Esophagus (tissue), 2 donors: Measurements from ENCODE around the gene PIK3R5. TPM values are rescaled to one million over a fixed set of nuclear protein-coding genes. Genes with fewer than 3 reads are reported as not detected.

Experiments
- H3K27ac ChIP-seq, 2 donors: one replicate each; pipeline ENCODE4 v1.5.1; 2013; ENCODE audit warnings: low read depth in 2 of 2, mild to moderate bottlenecking in 2 of 2, inconsistent platforms in 1 of 2, low read length in 1 of 2, moderate library complexity in 1 of 2
- H3K27me3 ChIP-seq, 2 donors: one replicate each; pipeline ENCODE4 v1.6.1; 2013; ENCODE audit warnings: low read length in 2 of 2, control low read depth in 1 of 2, mild to moderate bottlenecking in 1 of 2; ENCODE audit not compliant: insufficient read depth in 2 of 2, control insufficient read depth in 1 of 2
- H3K36me3 ChIP-seq, 2 donors: one replicate each; pipeline ENCODE4 v1.6.1; 2013; ENCODE audit warnings: low read length in 1 of 2; ENCODE audit not compliant: control insufficient read depth in 2 of 2, insufficient read depth in 2 of 2
- H3K4me1 ChIP-seq, 2 donors: one replicate each; pipeline ENCODE4 v1.6.1; 2013; ENCODE audit warnings: low read length in 1 of 2; ENCODE audit not compliant: control insufficient read depth in 2 of 2, insufficient read depth in 2 of 2
- H3K4me3 ChIP-seq, 2 donors: one replicate each; pipeline ENCODE4 v1.5.1; 2013; ENCODE audit warnings: low read length in 2 of 2, mild to moderate bottlenecking in 2 of 2, low read depth in 1 of 2, moderate library complexity in 1 of 2
- H3K9me3 ChIP-seq, 2 donors: one replicate each; pipeline ENCODE4 v1.6.1; 2013; ENCODE audit warnings: mild to moderate bottlenecking in 2 of 2, low read depth in 1 of 2, low read length in 1 of 2, moderate library complexity in 1 of 2; ENCODE audit not compliant: control insufficient read depth in 2 of 2, insufficient read depth in 1 of 2
- whole genome bisulfite sequencing, 2 donors: extraction: QIAGEN DNeasy Blood & Tissue Kit; methylation state at CpG; one replicate each; pipeline ENCODE4 v1.1.7; 2013; 5-methylcytosine and 5-hydroxymethylcytosine counted together
- polyA plus RNA-seq, 2 donors: library from polyadenylated mRNA; stranded (reverse); fragments of 200-250 nt; gene quantifications; one replicate each; pipeline ENCODE4 v1.2.3, GENCODE V29; 2013
- donor health status: healthy with polysubstance abuse.
- donor health status: Bipolar disorder and iron deficiency.

PIK3R5 gene
- polyA plus RNA-seq, 2 donors: 1.1 to 1.3 TPM

DNA sequence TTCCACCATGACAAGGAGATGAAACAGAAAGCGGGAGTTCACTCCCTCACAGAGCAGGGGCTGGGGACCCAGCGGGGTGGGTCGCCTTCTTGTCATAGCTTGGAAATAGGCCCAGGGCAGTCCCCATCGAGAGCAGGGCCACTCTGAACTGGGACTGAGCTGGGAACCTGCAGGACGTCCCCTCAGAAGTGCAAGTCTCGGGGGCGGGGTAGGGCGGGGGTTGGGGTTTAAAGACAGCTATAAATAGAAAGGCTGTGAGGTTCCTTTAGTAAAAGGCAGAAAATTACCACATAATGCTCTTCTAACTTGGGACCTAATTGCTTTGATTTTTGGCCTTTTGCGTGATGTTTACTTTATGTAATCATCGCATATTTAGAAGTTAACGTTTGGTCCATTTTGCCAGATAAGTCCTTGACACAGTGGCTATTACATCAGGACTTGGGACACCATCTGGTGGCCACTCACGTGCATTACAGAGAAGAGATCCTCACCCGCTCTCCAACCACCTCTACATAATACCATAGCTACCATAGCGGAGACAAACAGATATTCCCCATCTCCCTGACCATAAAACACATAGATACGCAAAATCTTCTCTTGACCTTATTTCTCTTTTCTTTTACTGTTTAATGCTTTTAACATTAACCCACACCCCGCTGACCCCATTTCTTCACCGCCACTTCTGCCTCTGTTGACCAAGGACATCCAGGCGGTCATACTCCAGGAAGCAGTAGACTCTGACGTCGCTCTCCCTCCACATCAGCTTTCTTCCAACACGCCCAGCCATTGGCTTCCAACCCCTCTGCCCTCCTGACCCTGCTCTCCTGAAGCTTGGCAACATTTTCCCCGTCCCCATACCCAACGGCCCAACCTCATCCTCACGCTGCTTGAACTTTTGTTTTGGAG, 70.6 kb downstream of the PIK3R5 start:
- H3K9me3 ChIP-seq: no peaks in the 10 kb centered on the region
- no peak overlapping the region for H3K4me3 ChIP-seq
- no peaks in the 10 kb centered on the region for H3K27me3 ChIP-seq
- 45 to 48% methylated on average over 24 of the region's 24 CpGs for WGBS, 2 donors
- H3K36me3 ChIP-seq: no peaks in the 10 kb centered on the region
- no peak overlapping the region for H3K27ac ChIP-seq
- H3K4me1 ChIP-seq: no peaks in the 10 kb centered on the region

- 65 to 78% methylated on average over 16 to 17 of the region's 17 CpGs for WGBS, 2 donors
- no peaks in the 10 kb centered on the region for H3K27me3 ChIP-seq
- H3K4me1 ChIP-seq: no peaks in the 10 kb centered on the region
- no peak overlapping the region for H3K27ac ChIP-seq
- no peaks in the 10 kb centered on the region for H3K36me3 ChIP-seq
- H3K9me3 ChIP-seq: no peaks in the 10 kb centered on the region
- H3K4me3 ChIP-seq: no peak overlapping the region
These were observed 71.3 kb downstream of the PIK3R5 start for GRCh38 chr17:8894202-8894671.

DNA sequence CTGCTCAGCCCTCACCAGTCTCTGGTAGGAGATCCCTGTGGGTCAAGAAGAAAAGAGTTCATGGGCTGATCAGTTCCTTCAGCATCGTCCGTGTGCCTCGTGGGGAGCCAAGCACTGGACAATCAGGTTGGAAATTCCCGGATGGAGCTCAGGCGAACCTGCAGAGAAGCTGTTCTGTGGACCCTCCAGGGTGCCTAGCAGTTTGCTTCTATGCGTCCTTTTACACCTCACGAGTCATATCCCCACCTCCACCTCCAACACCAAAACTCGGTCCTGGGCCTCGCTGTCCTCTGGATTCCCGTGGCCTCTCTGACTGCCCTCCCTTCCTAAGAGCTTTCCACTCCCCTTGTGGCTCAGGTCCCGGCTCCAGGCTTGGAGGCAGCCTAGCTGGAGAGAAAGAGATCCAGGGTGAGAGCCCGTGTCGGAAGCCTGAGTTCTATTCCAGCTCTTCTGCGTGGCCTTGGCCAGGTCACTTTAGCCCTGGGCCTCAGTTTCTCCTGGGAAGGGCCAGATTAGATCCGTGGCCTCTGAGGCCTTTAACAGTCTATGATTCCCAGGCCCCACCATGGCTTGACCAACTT, 71.8 kb downstream of the PIK3R5 start:
- no peak overlapping the region for H3K4me3 ChIP-seq
- H3K9me3 ChIP-seq: no peaks in the 10 kb centered on the region
- no peaks in the 10 kb centered on the region for H3K36me3 ChIP-seq
- WGBS, 2 donors: 85 to 86% methylated on average over 15 of the region's 15 CpGs
- H3K27me3 ChIP-seq: no peaks in the 10 kb centered on the region
- H3K27ac ChIP-seq: no peak overlapping the region
- no peaks in the 10 kb centered on the region for H3K4me1 ChIP-seq

GRCh38 chr17:8893059-8893458, 72.4 kb downstream of the PIK3R5 start:
- H3K36me3 ChIP-seq: no peaks in the 10 kb centered on the region
- no peak overlapping the region for H3K27ac ChIP-seq
- H3K27me3 ChIP-seq: no peaks in the 10 kb centered on the region
- no peaks in the 10 kb centered on the region for H3K4me1 ChIP-seq
- no peak overlapping the region for H3K4me3 ChIP-seq
- H3K9me3 ChIP-seq: no peaks in the 10 kb centered on the region
- WGBS, 2 donors: 81 to 84% methylated on average over 3 of the region's 3 CpGs

- Histone ChIP-seq H3K27ac (no peak overlapping the region), H3K27me3 (no peaks in the 10 kb centered on the region), H3K9me3 (no peaks in the 10 kb centered on the region), H3K4me1 (no peaks in the 10 kb centered on the region), H3K4me3 (no peak overlapping the region), H3K36me3 (no peaks in the 10 kb centered on the region)
- 46 to 55% methylated on average over 6 of the region's 6 CpGs for WGBS, 2 donors
These were observed 73.2 kb downstream of the PIK3R5 start for GRCh38 chr17:8892338-8892690.

DNA sequence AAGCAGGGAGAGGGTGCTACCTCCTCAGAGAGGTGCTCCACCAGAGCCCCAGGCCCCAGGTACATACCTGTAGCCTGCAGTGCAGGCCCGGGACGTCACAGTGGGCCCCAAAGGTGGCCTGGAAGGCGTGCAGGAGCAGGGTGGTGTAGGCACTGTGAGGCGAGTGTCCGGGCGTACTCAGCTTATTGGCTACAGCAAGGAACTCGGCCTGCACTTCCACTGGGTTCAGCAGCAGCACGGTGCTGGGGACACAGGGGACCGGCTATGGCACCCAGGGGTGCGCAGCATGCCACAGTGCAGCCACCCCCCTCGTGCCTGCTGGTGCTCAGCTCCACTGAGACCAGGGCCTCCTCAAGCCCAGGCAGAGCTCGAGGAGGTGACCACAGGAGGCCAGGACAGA, 74.8 kb downstream of the PIK3R5 start:
- no peaks in the 10 kb centered on the region for H3K4me1 ChIP-seq
- H3K4me3 ChIP-seq: no peak overlapping the region
- no peak overlapping the region for H3K27ac ChIP-seq
- H3K27me3 ChIP-seq: no peaks in the 10 kb centered on the region
- WGBS, 2 donors: 86 to 90% methylated on average over 12 of the region's 12 CpGs
- no peaks in the 10 kb centered on the region for H3K9me3 ChIP-seq
- no peaks in the 10 kb centered on the region for H3K36me3 ChIP-seq

GRCh38 chr17:8889458-8890210, 75.9 kb downstream of the PIK3R5 start:
- 93 to 94% methylated on average over 14 of the region's 14 CpGs for WGBS, 2 donors
- H3K27me3 ChIP-seq: no peaks in the 10 kb centered on the region
- H3K9me3 ChIP-seq: no peaks in the 10 kb centered on the region
- H3K27ac ChIP-seq: no peak overlapping the region
- no peaks in the 10 kb centered on the region for H3K36me3 ChIP-seq
- no peak overlapping the region for H3K4me3 ChIP-seq
- H3K4me1 ChIP-seq: no peaks in the 10 kb centered on the region

GRCh38 chr17:8888704-8889302, 76.7 kb downstream of the PIK3R5 start:
- no peaks in the 10 kb centered on the region for H3K36me3 ChIP-seq
- no peaks in the 10 kb centered on the region for H3K4me1 ChIP-seq
- H3K4me3 ChIP-seq: no peak overlapping the region
- H3K9me3 ChIP-seq: no peaks in the 10 kb centered on the region
- no peak overlapping the region for H3K27ac ChIP-seq
- H3K27me3 ChIP-seq: no peaks in the 10 kb centered on the region
- WGBS, 2 donors: 63 to 65% methylated on average over 8 of the region's 8 CpGs
